Gastroesophageal sphincter (tissue), 4 donors: Measurements from ENCODE around the gene POMT2. TPM values are rescaled to one million over a fixed set of nuclear protein-coding genes. Genes with fewer than 3 reads are reported as not detected.

Source experiments
- ATAC-seq: fragments of 150-250 bp; one replicate; pipeline ENCODE4 v1.9.1; 2016; ENCODE audit warnings: mild to moderate bottlenecking, moderate library complexity
- H3K27ac ChIP-seq, 4 donors: fragments of 200-600 bp; sonication (generic) in 3 of 4; 1 replicate in 3 of 4; 2 replicates in 1 of 4; pipeline ENCODE4 v1.5.1; 2016 to 2019
- H3K27me3 ChIP-seq: fragments of 200-600 bp; sonication (generic); one replicate; pipeline ENCODE4 v1.5.1; 2019
- H3K36me3 ChIP-seq, 2 donors: fragments of 200-600 bp; sonication (generic); one replicate each; pipeline ENCODE4 v1.5.1; 2019; ENCODE audit warnings: control low read depth in 1 of 2
- H3K4me1 ChIP-seq, 3 donors: fragments of 200-600 bp; sonication (generic); 1 replicate in 2 of 3; 2 replicates in 1 of 3; pipeline ENCODE4 v1.5.1; 2016 to 2019; ENCODE audit warnings: control low read depth in 2 of 3
- H3K4me3 ChIP-seq, 2 donors: fragments of 200-600 bp; sonication (generic); one replicate each; pipeline ENCODE4 v1.5.1; 2019; ENCODE audit warnings: mild to moderate bottlenecking in 1 of 2, moderate library complexity in 1 of 2
- H3K9me3 ChIP-seq, 3 donors: fragments of 200-600 bp; sonication (generic); one replicate each; pipeline ENCODE4 v1.5.1; 2017 to 2019; ENCODE audit warnings: control low read depth in 2 of 3
- CTCF ChIP-seq, 4 experiments: fragments of 200-600 bp in 2 of 4; fragments of 450-650 bp in 2 of 4; sonication (generic) in 1 of 4; IDR thresholded peaks; one replicate each; pipeline ENCODE4 v1.5.1; 2017 to 2019; ENCODE audit warnings: antibody characterized with exemption in 4 of 4, mild to moderate bottlenecking in 2 of 4, moderate library complexity in 2 of 4
- EP300 ChIP-seq: sonication (generic); formaldehyde crosslinking; IDR thresholded peaks from one replicate; pipeline ENCODE4 v1.6.1; 2017; ENCODE audit warnings: antibody characterized with exemption, mild to moderate bottlenecking
- POLR2A ChIP-seq, 2 donors: fragments of 450-650 bp; IDR thresholded peaks; one replicate each; pipeline ENCODE4 v1.6.1; 2017; ENCODE audit warnings: antibody characterized with exemption in 2 of 2, mild to moderate bottlenecking in 2 of 2, moderate library complexity in 1 of 2
- POLR2AphosphoS5 ChIP-seq: sonication (generic); formaldehyde crosslinking; IDR thresholded peaks from one replicate; pipeline ENCODE4 v1.6.1; 2017; ENCODE audit warnings: antibody characterized with exemption
- WGBS, 2 donors: methylation state at CpG; one replicate each; pipeline ENCODE4 v1.1.5; 2018; ENCODE audit warnings: low coverage in 1 of 2; 5-methylcytosine and 5-hydroxymethylcytosine counted together
- total RNA-seq, 4 donors: library from RNA; depleted of rRNA; stranded (reverse); fragments of >200 nt; gene quantifications; one replicate each; pipeline ENCODE4 v1.1.0, GENCODE V29; 2016

Gene POMT2
- total RNA-seq, 4 donors from 2014 or later = 8.1 to 20.9 (median 14.4) TPM

GRCh38 chr14:77303417-77304156 is 17.1 kb downstream of the POMT2 start:
- TF ChIP-seq POLR2A (IDR thresholded peaks at IDR 0.05) = no peak
- no peak for TF ChIP-seq EP300
- no peak for TF ChIP-seq POLR2AphosphoS5
- TF ChIP-seq CTCF (IDR thresholded peaks at IDR 0.05) = no peak
- peak; percentile 81 for ATAC-seq

GRCh38 chr14:77302926-77303325 is 17.8 kb downstream of the POMT2 start:
- H3K9me3 ChIP-seq = no peaks in the 10 kb centered on the region
- 92% methylated on average over 4 to 5 of the region's 5 CpGs for WGBS, 2 donors
- peak overlapping the region in 1 of 4 donors; percentile 30 for H3K27ac ChIP-seq
- H3K4me3 ChIP-seq = no peak overlapping the region
- TF ChIP-seq POLR2A (IDR thresholded peaks at IDR 0.05) (no peak), CTCF (IDR thresholded peaks at IDR 0.05) (no peak)
- H3K4me1 ChIP-seq = peaks cover 0 to 35% (median 0%) of the 10 kb centered on the region in 3 donors
- H3K27me3 ChIP-seq = no peaks in the 10 kb centered on the region
- peaks cover 0 to 80% of the 10 kb centered on the region in 2 donors for H3K36me3 ChIP-seq
- no peak for ATAC-seq

More at GRCh38 chr14:77303417-77304156, 17.1 kb downstream of the POMT2 start:
- Histone ChIP-seq H3K27me3 (no peaks in the 10 kb centered on the region), H3K27ac (peak overlapping the region in 1 of 4 donors; percentile 30), H3K4me1 (peaks cover 0 to 35% (median 0%) of the 10 kb centered on the region in 3 donors), H3K9me3 (no peaks in the 10 kb centered on the region), H3K4me3 (no peak overlapping the region), H3K36me3 (peaks cover 0 to 74% of the 10 kb centered on the region in 2 donors)
- 50 to 87% methylated on average over 2 to 4 of the region's 4 CpGs for WGBS, 2 donors

GRCh38 chr14:77301103-77301502 is 19.6 kb downstream of the POMT2 start:
- Histone ChIP-seq H3K9me3 (no peaks in the 10 kb centered on the region), H3K27ac (no peak overlapping the region), H3K27me3 (no peaks in the 10 kb centered on the region), H3K36me3 (peaks cover 0 to 97% of the 10 kb centered on the region in 2 donors), H3K4me1 (peaks cover 0 to 21% (median 0%) of the 10 kb centered on the region in 3 donors), H3K4me3 (no peak overlapping the region)
- 0% methylated on average over 4 of the region's 10 CpGs; no CpG with 5 or more reads in 1 of the 2 donors for WGBS, 2 donors
- no peak for ATAC-seq
- peak in 3 of 4 experiments; percentile 56 to 71 (median 61) for TF ChIP-seq CTCF (IDR thresholded peaks at IDR 0.05)
- no peak for TF ChIP-seq POLR2A (IDR thresholded peaks at IDR 0.05)

GRCh38 chr14:77299771-77300170 is 20.9 kb downstream of the POMT2 start:
- peaks cover 0 to 14% (median 0%) of the 10 kb centered on the region in 3 donors for H3K4me1 ChIP-seq
- no peaks in the 10 kb centered on the region for H3K9me3 ChIP-seq
- no peak for TF ChIP-seq POLR2AphosphoS5
- H3K27ac ChIP-seq = no peak overlapping the region
- no peaks in the 10 kb centered on the region for H3K27me3 ChIP-seq
- H3K36me3 ChIP-seq = peaks cover 0 to 95% of the 10 kb centered on the region in 2 donors
- 66 to 100% methylated on average over 1 to 4 of the region's 4 CpGs for WGBS, 2 donors
- ATAC-seq = no peak
- no peak overlapping the region for H3K4me3 ChIP-seq

GRCh38 chr14:77296906-77297305 is 23.8 kb downstream of the POMT2 start:
- Histone ChIP-seq H3K27ac (no peak overlapping the region), H3K27me3 (no peaks in the 10 kb centered on the region), H3K9me3 (no peaks in the 10 kb centered on the region), H3K4me3 (no peak overlapping the region), H3K4me1 (peaks cover 0 to 6% (median 0%) of the 10 kb centered on the region in 3 donors), H3K36me3 (peaks cover 0 to 94% of the 10 kb centered on the region in 2 donors)
- TF ChIP-seq POLR2AphosphoS5 (no peak), CTCF (IDR thresholded peaks at IDR 0.05) (no peak), POLR2A (IDR thresholded peaks at IDR 0.05) (no peak), EP300 (no peak)
- 82 to 90% methylated on average over 5 to 8 of the region's 8 CpGs for WGBS, 2 donors
- ATAC-seq = no peak
